NB4 (cell line): ENCODE data around the gene ZPLD1.

ENCODE experiments used
- DNase-seq: peaks from one replicate; pipeline ENCODE4 v3.0.0; 2010; ENCODE audit warnings: low read depth
- H3K4me3 ChIP-seq: one replicate; pipeline ENCODE4 v1.5.1; 2011; ENCODE audit warnings: mild to moderate bottlenecking, low read depth, low read length, moderate library complexity
- MAX ChIP-seq: IDR thresholded peaks from 2 replicates; pipeline ENCODE4 v1.6.1; 2011; ENCODE audit warnings: low read depth, low read length
- MYC ChIP-seq: IDR thresholded peaks from 2 replicates; pipeline ENCODE4 v1.6.1; 2011; ENCODE audit warnings: low read depth, low read length
- POLR2A ChIP-seq: IDR thresholded peaks from 2 replicates; pipeline ENCODE4 v1.6.1; 2011; ENCODE audit warnings: mild to moderate bottlenecking; ENCODE audit not compliant: insufficient read length; ENCODE audit errors: extremely low read depth
- TF ChIP-seq, protein P1 (sequence below): IDR thresholded peaks from one replicate; pipeline ENCODE4 v1.5.1; 2012; ENCODE audit warnings: low read depth, low read length

The ZPLD1 gene

GRCh38 chr3:102434715-102435114 is at the start of gene ZPLD1:
TSS of gene ZPLD1 (plus strand) at chr3:102435015. CDS start at chr3:102438488, 3,473 bp downstream.
- no peak within 1 kb of the TSS for H3K4me3 ChIP-seq
- TF ChIP-seq, protein P1, sequence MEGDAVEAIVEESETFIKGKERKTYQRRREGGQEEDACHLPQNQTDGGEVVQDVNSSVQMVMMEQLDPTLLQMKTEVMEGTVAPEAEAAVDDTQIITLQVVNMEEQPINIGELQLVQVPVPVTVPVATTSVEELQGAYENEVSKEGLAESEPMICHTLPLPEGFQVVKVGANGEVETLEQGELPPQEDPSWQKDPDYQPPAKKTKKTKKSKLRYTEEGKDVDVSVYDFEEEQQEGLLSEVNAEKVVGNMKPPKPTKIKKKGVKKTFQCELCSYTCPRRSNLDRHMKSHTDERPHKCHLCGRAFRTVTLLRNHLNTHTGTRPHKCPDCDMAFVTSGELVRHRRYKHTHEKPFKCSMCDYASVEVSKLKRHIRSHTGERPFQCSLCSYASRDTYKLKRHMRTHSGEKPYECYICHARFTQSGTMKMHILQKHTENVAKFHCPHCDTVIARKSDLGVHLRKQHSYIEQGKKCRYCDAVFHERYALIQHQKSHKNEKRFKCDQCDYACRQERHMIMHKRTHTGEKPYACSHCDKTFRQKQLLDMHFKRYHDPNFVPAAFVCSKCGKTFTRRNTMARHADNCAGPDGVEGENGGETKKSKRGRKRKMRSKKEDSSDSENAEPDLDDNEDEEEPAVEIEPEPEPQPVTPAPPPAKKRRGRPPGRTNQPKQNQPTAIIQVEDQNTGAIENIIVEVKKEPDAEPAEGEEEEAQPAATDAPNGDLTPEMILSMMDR = no peak
- TF ChIP-seq MYC (no peak), MAX (no peak), POLR2A (no peak)
- DNase-seq = no peak

- TF ChIP-seq, protein P1 = no peak
- TF ChIP-seq MAX (no peak), MYC (no peak), POLR2A (no peak)
- H3K4me3 ChIP-seq = no peak overlapping the region
These were observed 44.5 kb upstream of the ZPLD1 start for GRCh38 chr3:102390171-102390864.

GRCh38 chr3:102390916-102391315 is 43.9 kb upstream of the ZPLD1 start:
- TF ChIP-seq POLR2A = no peak
- TF ChIP-seq MYC = no peak
- TF ChIP-seq MAX = no peak
- TF ChIP-seq, protein P1 = no peak
- H3K4me3 ChIP-seq = no peak overlapping the region
- DNase-seq = no peak

More at GRCh38 chr3:102390171-102390864, 44.5 kb upstream of the ZPLD1 start:
- DNase-seq = no peak

DNA sequence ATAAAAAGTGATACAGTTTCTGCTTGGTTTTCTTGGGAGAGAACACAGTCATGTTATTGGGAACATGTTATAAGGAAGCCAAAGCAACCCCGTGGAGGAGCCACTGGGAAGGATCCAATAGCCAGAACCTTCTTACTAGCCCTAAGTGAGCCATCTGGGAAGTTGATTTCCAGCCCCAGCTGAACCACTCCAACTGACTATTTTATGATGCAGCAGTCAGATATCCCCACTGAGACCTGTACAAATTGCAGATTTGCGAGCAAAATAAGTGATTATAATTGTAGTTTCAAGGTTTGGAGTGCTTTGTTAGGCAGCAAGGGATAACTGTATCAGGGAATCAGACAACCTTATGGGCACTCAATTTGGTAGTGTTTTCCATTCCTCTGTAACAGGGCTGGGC is 43.3 kb upstream of the ZPLD1 start:
- DNase-seq = no peak
- TF ChIP-seq MAX (no peak), MYC (no peak), POLR2A (no peak)
- TF ChIP-seq, protein P1 = no peak
- H3K4me3 ChIP-seq = no peak overlapping the region

- TF ChIP-seq MAX (no peak), POLR2A (no peak), MYC (no peak)
- TF ChIP-seq, protein P1 = no peak
- no peak for DNase-seq
- H3K4me3 ChIP-seq = no peak overlapping the region
These were observed 40.3 kb upstream of the ZPLD1 start for GRCh38 chr3:102394517-102394916.
